Fibroblast of pulmonary artery (primary cell): ENCODE results near the gene CNOT1.

Experiments
- DNase-seq: peaks from one replicate; pipeline ENCODE4 v3.0.0-alpha.2; 2010; ENCODE audit warnings: low read depth
- H3K4me3 ChIP-seq: replicated peaks from 2 replicates; pipeline ENCODE4 v1.5.1; 2011; ENCODE audit warnings: low read depth, mild to moderate bottlenecking, control low read depth, low read length, moderate library complexity
- TF ChIP-seq, protein P1 (sequence below): IDR thresholded peaks from 2 replicates; pipeline ENCODE4 v1.5.1; 2011; ENCODE audit warnings: mild to moderate bottlenecking, control low read depth, low read length, inconsistent platforms; ENCODE audit errors: missing control alignments

The CNOT1 gene

DNA sequence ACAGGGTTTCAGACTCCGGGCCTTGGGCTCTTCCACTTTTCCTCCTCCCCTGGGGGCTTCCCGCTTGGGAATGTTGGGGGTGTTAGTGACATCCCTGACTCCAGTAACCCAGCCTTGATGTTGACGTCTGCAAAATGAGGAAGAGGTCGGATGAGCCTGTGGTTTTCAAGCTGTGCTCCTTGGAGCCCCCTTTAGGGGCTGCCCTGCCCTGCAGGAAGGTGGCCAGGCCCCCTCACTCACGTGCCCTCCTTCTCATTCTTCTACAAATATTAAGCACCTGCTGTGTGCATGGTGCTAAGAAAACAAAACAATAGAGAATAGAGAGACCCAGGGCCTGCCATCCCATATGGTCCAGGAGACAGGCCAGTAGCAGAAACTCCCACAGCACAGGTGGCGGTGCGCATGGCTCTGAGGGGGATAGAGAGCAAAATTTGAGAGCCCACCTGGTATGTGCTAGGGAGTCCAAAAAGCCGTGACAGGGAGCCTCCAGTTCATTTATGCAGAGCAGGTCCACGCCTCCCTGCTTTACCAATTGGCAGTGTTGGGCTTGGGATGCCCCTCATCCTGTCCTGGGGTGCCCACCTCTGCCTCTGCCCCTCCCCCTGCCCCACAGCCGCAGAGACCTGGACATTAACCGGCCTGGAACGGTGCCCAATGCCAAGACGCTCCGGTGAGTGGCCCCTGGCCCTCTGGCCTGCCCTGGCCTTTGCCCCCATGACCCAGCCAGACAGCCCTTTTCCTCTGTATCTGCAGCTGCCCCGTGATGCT lies 122.2 kb downstream of the CNOT1 start:
- TF ChIP-seq, protein P1, sequence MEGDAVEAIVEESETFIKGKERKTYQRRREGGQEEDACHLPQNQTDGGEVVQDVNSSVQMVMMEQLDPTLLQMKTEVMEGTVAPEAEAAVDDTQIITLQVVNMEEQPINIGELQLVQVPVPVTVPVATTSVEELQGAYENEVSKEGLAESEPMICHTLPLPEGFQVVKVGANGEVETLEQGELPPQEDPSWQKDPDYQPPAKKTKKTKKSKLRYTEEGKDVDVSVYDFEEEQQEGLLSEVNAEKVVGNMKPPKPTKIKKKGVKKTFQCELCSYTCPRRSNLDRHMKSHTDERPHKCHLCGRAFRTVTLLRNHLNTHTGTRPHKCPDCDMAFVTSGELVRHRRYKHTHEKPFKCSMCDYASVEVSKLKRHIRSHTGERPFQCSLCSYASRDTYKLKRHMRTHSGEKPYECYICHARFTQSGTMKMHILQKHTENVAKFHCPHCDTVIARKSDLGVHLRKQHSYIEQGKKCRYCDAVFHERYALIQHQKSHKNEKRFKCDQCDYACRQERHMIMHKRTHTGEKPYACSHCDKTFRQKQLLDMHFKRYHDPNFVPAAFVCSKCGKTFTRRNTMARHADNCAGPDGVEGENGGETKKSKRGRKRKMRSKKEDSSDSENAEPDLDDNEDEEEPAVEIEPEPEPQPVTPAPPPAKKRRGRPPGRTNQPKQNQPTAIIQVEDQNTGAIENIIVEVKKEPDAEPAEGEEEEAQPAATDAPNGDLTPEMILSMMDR = no peak
- no peak overlapping the region for H3K4me3 ChIP-seq
- DNase-seq = no peak

DNA sequence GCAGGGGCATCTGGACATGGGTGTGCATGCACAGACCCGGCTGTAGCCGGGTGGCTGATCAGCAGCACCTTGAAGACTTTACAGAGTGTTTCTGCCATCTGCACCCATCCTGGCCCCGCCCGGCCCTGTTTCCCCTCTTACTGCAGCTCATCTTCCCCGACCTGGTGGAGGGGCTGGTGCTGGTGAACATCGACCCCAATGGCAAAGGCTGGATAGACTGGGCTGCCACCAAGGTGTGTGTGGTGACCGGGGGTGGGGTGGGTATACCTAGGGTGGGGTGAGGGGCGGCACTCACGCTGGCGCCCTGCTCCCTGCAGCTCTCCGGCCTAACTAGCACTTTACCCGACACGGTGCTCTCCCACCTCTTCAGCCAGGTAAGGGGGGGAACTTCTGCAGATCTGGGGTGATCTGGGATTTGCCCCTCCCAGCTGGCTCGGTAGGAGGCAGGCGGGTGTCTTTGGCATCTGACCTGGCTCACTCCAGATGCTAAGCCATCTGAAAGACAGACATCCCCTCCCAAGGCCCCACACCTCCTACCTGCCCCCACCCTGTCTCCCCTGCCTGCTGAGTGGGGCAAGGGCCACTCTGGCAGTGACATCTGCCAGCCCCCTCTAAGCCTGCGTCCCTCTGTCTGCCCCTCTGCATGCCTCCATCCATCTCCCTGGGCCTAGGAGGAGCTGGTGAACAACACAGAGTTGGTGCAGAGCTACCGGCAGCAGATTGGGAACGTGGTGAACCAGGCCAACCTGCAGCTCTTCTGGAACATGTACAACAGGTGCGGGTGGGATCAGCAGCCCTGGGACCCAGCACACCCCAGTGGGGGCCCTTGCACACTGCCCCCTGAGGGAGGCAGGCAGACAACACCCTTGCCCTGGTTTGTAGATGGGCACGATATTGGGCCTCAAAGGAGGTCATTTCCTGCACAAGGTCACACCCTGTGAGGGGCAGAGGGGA lies 123.1 kb downstream of the CNOT1 start:
- DNase-seq = no peak
- no peak overlapping the region for H3K4me3 ChIP-seq
- TF ChIP-seq, protein P1 = no peak

DNA sequence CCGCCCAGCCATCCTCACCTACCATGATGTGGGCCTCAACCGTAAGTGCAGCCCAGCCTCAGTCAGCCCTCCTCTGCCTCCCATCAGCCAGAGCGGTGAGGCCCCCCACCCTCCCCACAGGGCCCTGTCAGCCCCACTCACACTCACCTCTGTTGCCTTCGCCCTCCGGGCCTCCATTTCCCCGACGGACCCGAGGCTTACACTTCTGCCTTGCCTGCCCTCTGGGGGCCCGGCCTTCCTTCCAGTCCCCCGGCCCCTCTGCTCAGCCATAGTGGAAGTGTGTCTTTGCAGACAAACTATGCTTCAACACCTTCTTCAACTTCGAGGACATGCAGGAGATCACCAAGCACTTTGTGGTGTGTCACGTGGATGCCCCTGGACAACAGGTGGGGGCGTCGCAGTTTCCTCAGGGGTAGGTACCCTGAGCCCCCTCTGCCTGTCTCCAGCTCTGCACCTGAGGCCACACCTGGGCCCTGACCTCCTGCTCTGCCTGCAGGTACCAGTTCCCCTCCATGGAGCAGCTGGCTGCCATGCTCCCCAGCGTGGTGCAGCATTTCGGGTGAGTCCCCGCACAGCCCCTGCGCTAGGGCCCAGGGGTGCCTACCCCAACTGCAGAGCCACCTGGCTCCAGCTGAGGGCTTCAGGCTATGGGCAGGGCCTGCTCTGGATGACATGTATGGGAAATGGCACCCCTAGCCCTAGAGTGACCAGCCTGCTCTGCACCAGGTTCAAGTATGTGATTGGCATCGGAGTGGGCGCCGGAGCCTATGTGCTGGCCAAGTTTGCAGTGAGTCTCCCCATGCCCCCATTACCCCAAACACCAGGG lies 125.5 kb downstream of the CNOT1 start:
- TF ChIP-seq, protein P1 = no peak
- no peak for DNase-seq
- no peak overlapping the region for H3K4me3 ChIP-seq

DNA sequence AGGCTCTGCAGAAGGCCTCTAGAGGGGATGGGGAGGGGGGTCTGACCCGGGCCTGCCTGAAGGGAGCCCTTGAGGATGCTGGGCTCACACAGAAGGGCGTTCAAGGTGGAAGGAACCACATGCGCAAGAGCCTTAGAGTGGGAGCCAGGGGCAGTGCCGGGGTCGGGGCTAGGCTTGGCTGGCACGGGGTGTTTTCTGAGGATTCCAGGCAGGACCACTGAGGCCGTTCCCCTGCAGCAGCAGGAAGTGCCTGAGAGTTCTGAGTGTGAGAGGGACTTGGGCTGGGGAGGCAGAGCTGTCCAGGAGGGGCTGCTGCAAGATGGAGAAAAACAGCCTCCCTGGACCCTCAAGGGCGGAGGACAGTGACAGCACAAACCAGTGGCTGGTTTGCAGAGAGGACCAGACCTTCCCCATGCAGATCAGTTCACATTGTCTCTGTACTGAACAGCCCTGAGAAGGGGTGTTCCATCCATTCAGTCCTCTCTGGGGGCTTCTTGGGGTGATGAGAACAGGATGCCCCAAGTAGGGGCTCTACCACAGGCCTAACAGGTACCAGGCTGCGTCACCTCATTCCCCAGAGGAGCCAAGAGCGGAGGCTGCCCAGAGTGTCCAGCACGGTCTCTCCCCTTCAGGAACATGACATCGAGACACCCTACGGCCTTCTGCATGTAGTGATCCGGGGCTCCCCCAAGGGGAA lies 126.3 kb downstream of the CNOT1 start:
- TF ChIP-seq, protein P1 = no peak
- no peak for DNase-seq
- no peak overlapping the region for H3K4me3 ChIP-seq

DNA sequence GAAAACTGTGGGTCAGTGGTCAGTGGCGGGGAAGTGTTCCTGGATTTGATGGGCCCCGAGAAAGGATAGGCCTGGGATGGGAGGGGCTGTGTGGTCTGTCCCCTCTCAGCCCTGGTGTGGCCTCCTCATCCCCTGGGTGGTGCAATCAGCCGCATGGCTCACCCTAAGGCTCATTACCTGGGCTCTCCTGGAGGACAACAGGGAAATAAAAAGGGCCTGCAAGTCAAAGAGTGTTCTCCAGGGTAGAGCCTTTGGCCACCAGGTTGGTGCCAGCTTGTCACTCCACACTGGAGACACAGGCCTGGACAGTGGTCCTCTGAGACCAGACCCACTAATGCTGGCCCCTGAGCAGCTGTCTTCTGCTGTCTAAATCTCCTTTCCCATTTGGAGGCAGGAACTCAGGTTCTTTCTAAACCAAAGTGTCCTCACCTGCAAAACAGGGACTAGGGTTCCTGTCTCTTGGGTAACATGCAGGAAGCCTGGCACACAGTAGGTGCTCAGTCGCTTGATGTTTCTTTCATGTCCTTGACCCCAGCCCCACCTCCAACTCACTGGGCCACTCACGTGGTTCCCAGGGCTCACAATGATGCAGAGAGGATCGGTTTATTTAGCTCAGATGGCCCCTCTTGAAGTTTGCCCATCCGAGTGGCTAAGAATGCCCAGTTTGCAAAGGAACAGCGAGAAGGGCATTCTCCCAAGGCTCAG lies 127.3 kb downstream of the CNOT1 start:
- TF ChIP-seq, protein P1 = no peak
- no peak for DNase-seq
- H3K4me3 ChIP-seq = no peak overlapping the region
